ENCODE results near the gene HERPUD1.
"Not testable (repeated sequence)": the region's sequence is repeated elsewhere in the genome, so short reads cannot be mapped to it uniquely, and the experiment has no call there.

HERPUD1 gene

DNA sequence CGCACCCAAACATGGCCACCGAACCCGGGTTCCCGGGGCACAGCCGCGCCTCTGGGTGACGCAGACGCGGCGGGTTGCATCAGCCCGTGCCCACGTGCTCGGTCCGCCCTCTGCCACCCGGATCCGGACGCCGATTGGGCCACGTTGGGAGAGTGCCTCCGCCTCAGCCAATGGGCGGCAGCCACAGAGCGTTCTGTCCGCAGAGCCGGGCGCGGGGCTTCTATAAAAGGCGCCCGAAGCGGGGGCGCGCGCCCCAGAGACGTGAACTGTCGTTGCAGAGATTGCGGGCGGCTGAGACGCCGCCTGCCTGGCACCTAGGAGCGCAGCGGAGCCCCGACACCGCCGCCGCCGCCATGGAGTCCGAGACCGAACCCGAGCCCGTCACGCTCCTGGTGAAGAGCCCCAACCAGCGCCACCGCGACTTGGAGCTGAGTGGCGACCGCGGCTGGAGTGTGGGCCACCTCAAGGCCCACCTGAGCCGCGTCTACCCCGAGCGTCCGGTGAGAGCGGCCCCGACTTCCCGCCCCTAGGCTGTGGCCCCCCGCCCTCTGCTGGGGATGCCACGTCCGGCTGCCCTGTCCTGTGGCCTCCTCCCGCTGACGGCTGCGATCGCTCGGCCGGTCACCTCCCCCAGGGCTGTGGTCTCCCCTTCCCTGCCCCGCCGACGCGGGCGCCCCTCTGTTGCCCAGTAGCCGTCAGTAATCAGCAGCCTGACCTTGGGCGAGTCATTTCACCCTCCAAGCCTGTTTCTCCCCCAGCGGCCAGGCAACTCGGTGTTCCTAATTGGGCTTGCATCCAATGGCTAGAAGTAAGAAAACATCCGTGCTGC is at the start of gene HERPUD1:
Gene HERPUD1 (plus strand): TSS at position 251 of the 829 bp plus-strand sequence. CDS start 103 bp downstream, at position 354.
- peak; percentile 94 to 99 for DNase-seq (ENCODE audit: low read depth in 2 of 2, low spot score in 1 of 2)

- DNase-seq (ENCODE audit: low read depth in 2 of 2, low spot score in 1 of 2) = no peak
Measured at GRCh38 chr16:56883586-56883985, 48.4 kb upstream of the HERPUD1 start.

GRCh38 chr16:56884026-56884582 is 47.8 kb upstream of the HERPUD1 start:
- no peak for DNase-seq (ENCODE audit: low read depth in 2 of 2, low spot score in 1 of 2)

GRCh38 chr16:56884929-56885328 is 47.0 kb upstream of the HERPUD1 start:
- DNase-seq (ENCODE audit: low read depth in 2 of 2, low spot score in 1 of 2) = not testable (repeated sequence)

- DNase-seq (ENCODE audit: low read depth in 2 of 2, low spot score in 1 of 2) = no peak
Measured at GRCh38 chr16:56885446-56886162, 46.3 kb upstream of the HERPUD1 start.

GRCh38 chr16:56886296-56886695 is 45.6 kb upstream of the HERPUD1 start:
- no peak for DNase-seq (ENCODE audit: low read depth in 2 of 2, low spot score in 1 of 2)

DNA sequence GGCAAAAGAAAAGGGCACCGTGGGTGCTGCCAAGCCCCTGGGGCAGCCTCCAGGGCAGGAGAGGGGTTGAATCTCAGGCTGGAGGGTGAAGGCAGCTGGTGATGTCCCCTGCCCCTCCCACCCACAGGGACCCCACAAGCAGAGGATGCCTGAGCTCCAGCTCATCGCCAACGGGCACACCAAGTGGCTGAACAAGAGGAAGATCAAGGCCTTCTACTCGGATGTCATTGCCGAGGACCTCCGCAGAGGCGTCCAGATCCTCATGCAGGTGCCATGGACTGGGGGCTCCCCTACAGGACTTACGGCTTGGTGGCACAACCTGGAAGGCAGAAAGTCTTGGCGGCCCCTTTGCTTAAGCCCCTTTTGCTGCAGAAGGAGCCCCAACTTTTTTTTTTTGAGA is 45.1 kb upstream of the HERPUD1 start:
- no peak for DNase-seq (ENCODE audit: low read depth in 2 of 2, low spot score in 1 of 2)

DNA sequence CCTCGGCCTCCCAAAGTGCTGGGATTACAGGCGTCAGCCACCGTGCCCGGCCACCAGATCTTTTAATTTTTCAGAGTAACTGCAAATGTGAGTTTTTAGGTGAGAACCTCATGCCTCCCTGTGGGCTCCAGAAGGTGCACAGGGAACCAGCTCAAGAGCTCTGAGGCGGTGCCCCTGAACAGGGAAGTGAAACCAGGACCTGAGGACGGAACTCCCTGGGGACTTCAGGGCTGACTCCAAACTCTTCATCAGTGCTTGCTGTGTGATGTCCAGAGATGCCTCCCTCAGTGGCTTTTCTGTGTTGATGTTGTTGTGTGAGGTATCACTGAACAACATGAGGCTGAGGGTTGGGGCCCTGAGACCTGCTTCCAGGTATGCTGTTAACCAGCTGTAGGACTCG is 43.1 kb upstream of the HERPUD1 start:
- no peak for DNase-seq (ENCODE audit: low read depth in 2 of 2, low spot score in 1 of 2)

- no peak for DNase-seq (ENCODE audit: low read depth in 2 of 2, low spot score in 1 of 2)
Measured at GRCh38 chr16:56889206-56889605, 42.7 kb upstream of the HERPUD1 start.

DNA sequence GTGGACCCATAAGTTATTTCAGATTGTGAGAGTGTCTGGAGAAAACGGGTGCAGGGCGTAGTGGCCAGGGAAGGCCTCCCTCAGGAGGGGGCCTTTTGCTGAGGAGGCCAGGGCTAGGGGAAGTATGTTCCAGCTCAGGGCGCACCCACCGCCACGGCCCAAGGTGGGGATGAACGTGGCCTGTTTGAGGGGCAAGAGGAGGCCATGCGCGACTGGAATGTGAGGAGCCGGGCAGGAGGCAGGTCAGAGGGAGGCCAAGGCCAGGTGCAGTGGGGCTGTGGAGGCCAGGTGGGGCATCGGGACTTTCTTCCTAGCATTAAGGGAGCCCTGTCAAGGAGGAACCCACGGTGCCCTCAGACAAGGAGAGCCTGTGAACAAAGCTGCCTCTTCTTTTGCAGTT is 40.3 kb upstream of the HERPUD1 start:
- DNase-seq (ENCODE audit: low read depth in 2 of 2, low spot score in 1 of 2) = no peak

- DNase-seq (ENCODE audit: low read depth in 2 of 2, low spot score in 1 of 2) = no peak
Measured at GRCh38 chr16:56892705-56893104, 39.2 kb upstream of the HERPUD1 start.

GRCh38 chr16:56894331-56894917 is 37.5 kb upstream of the HERPUD1 start:
- no peak for DNase-seq (ENCODE audit: low read depth in 2 of 2, low spot score in 1 of 2)

- DNase-seq (ENCODE audit: low read depth in 2 of 2, low spot score in 1 of 2) = no peak
Measured at GRCh38 chr16:56895813-56896212, 36.1 kb upstream of the HERPUD1 start.

GRCh38 chr16:56896244-56896643 is 35.7 kb upstream of the HERPUD1 start:
- DNase-seq (ENCODE audit: low read depth in 2 of 2, low spot score in 1 of 2) = no peak

DNA sequence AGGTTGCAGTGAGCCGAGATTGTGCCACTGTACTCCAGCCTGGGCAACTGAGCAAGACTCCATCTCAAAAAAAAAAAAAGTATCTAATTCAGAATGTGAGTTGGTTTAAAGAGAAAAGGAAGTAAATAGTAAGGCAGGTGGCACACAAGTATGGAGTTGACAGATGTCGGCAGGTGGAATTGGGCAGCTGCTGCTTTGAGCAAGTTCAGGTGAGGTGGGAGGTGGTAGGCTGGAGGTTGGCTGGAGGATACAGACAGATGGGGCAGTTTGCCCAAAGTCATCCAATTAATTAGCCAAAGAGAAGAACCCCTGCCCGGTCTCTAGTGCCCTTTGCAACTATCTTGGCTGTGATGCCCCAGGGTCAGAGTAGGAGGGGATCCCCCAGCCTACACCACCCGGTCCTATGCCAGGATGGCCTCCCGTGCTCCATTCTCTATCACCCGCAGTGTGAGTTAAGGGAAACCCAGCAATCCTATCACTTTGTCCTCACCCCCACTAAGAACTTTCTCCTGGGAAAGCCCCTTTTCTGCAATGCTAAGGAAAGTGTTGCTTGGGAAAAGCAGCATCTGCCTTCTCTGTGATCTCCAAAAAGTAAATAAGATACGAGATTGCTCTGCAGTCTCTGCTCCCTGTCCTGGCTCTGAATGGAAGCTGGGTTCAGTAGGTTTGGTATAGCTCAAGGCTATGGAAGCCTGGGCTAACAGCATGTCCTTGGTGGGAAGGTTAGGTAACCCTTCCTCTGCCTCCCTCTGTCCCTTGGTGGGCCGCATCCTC is 34.7 kb upstream of the HERPUD1 start:
- no peak for DNase-seq (ENCODE audit: low read depth in 2 of 2, low spot score in 1 of 2)

DNA sequence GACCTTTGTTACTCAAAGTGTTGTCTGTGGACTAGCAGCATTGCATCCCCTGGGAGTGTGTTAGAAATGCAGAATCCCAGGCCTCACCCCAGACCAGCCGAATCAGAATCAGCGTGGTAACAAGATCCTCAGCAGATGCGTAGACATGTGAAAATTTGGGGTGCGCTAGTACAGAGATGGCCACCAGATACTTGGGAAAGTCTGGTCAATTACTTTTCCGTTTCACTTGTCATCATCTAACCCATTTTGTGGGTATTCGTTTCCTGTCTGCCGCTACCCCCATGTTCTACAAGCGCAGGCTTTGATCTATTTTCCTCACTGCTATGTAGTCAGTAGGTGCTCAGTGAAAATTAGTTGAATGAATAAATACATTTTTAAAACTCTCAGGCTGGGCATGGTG is 33.1 kb upstream of the HERPUD1 start:
- no peak for DNase-seq (ENCODE audit: low read depth in 2 of 2, low spot score in 1 of 2)

DNA sequence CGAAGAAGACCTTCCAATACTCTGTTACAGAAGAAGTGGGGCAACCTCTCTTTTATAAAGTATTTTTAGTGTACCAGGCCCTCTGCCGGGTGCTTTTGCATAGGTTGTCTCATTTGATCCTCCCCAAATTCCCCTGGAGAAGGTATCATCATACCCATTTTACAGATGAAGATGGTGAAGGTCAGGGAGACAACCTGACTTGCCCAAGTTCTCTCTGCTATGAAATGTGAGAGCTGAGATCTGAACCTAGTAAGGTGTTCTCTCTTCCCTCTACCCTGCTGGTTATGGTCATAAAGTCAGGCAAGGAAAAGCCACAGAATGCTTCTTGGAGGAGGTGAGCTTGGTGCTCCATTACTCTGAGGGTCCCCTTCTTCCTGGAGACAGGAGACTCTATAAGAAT is 28.1 kb upstream of the HERPUD1 start:
- no peak for DNase-seq (ENCODE audit: low read depth in 2 of 2, low spot score in 1 of 2)

GRCh38 chr16:56907401-56907800 is 24.5 kb upstream of the HERPUD1 start:
- no peak for DNase-seq (ENCODE audit: low read depth in 2 of 2, low spot score in 1 of 2)

GRCh38 chr16:56909527-56909979 is 22.4 kb upstream of the HERPUD1 start:
- no peak for DNase-seq (ENCODE audit: low read depth in 2 of 2, low spot score in 1 of 2)

- DNase-seq (ENCODE audit: low read depth in 2 of 2, low spot score in 1 of 2) = no peak
Measured at GRCh38 chr16:56910112-56910511, 21.8 kb upstream of the HERPUD1 start.
